A549 (cell line): ENCODE measurements around the gene ZC3H4.

Experiments
- CEBPB ChIP-seq, 2 experiments: fragments of >200 bp in 1 of 2; sonication (Bioruptor Twin) in 1 of 2; formaldehyde crosslinking in 1 of 2; IDR thresholded peaks; 2 replicates each; pipeline ENCODE4 v1.6.1; 2012 to 2016
- POLR2A ChIP-seq: IDR thresholded peaks from 2 replicates; pipeline ENCODE4 v1.6.1; 2012; ENCODE audit warnings: mild to moderate bottlenecking, low read length
- TF ChIP-seq, protein P1 (sequence below): fragments of >200 bp; sonication (Bioruptor Twin); formaldehyde crosslinking; IDR thresholded peaks from 3 replicates; pipeline ENCODE4 v1.5.1; 2016
- TF ChIP-seq, protein P2 (sequence below): fragments of 450-650 bp; IDR thresholded peaks from 2 replicates; pipeline ENCODE4 v1.6.1; 2014; ENCODE audit warnings: antibody characterized with exemption

DNA sequence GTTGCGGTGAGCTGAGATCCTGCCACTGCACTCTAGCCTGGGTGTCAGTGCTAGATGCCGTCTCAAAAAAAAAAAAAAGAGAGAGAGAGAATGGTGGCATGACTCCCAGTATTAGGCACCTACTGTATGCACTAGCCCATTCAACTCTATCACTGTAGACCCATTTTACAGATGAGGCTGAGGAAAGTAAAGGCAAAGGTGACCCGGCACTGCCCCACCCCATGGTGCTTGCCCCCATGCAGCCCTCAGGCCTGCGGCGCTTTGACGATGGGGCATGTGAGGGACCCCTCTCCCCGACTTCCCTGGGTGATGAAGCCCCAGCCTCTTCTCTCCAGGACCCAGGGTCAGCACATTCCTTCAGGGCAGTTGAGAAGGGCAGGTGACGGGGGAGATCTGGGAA, 86.7 kb downstream of the ZC3H4 start:
- TF ChIP-seq, protein P1, sequence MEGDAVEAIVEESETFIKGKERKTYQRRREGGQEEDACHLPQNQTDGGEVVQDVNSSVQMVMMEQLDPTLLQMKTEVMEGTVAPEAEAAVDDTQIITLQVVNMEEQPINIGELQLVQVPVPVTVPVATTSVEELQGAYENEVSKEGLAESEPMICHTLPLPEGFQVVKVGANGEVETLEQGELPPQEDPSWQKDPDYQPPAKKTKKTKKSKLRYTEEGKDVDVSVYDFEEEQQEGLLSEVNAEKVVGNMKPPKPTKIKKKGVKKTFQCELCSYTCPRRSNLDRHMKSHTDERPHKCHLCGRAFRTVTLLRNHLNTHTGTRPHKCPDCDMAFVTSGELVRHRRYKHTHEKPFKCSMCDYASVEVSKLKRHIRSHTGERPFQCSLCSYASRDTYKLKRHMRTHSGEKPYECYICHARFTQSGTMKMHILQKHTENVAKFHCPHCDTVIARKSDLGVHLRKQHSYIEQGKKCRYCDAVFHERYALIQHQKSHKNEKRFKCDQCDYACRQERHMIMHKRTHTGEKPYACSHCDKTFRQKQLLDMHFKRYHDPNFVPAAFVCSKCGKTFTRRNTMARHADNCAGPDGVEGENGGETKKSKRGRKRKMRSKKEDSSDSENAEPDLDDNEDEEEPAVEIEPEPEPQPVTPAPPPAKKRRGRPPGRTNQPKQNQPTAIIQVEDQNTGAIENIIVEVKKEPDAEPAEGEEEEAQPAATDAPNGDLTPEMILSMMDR, result no peak
- TF ChIP-seq, protein P2, sequence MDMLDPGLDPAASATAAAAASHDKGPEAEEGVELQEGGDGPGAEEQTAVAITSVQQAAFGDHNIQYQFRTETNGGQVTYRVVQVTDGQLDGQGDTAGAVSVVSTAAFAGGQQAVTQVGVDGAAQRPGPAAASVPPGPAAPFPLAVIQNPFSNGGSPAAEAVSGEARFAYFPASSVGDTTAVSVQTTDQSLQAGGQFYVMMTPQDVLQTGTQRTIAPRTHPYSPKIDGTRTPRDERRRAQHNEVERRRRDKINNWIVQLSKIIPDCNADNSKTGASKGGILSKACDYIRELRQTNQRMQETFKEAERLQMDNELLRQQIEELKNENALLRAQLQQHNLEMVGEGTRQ, result no peak
- TF ChIP-seq POLR2A, result no peak
- no peak for TF ChIP-seq CEBPB (IDR thresholded peaks at IDR 0.05)
